Colonic mucosa (tissue), 4 donors: ENCODE results near the gene OLFM2. TPM values are rescaled to one million over a fixed set of nuclear protein-coding genes. Genes with fewer than 3 reads are reported as not detected.

Experiments
- DNase-seq: peaks from one replicate; pipeline ENCODE4 v3.0.0-alpha.2; 2020
- H3K27ac ChIP-seq: fragments of 200-600 bp; one replicate; pipeline ENCODE4 v1.8.0; 2021
- H3K27me3 ChIP-seq: fragments of 200-600 bp; one replicate; pipeline ENCODE4 v1.8.0; 2021
- H3K36me3 ChIP-seq: fragments of 200-600 bp; one replicate; pipeline ENCODE4 v1.8.0; 2021
- H3K4me1 ChIP-seq: fragments of 200-600 bp; one replicate; pipeline ENCODE4 v1.8.0; 2021; ENCODE audit warnings: mild to moderate bottlenecking
- H3K4me3 ChIP-seq: fragments of 200-600 bp; one replicate; pipeline ENCODE4 v1.8.0; 2021
- H3K9ac ChIP-seq, 2 donors: one replicate each; pipeline ENCODE4 v1.7.0; 2013; ENCODE audit warnings: control low read depth in 2 of 2, low read depth in 2 of 2, low read length in 2 of 2
- H3K9me3 ChIP-seq: fragments of 200-600 bp; one replicate; pipeline ENCODE4 v1.8.0; 2021
- intact Hi-C: fragments of 100-400 bp; cut with DNase I; formaldehyde crosslinking; loops from one replicate; pipeline ENCODE4 v1.14.1; 2022
- total RNA-seq, 2 donors: library from RNA; stranded (reverse); fragmentation: NEBNext Ultra II Directional in 1 of 2; extraction: Animal tissue kit (Norgen Biotek cat#: 25700) in 1 of 2; gene quantifications; one replicate each; pipeline ENCODE4 v1.2.1, GENCODE V29; 2021
- TF ChIP-seq, protein P1 (sequence below): fragments of 200-600 bp; IDR thresholded peaks from one replicate; pipeline ENCODE4 v1.8.0; 2022; ENCODE audit warnings: antibody characterized with exemption, mild to moderate bottlenecking
- donor health status: healthy.
- donor health status: DM: no; HTN: no; CAD: no.
- donor health status: DM: no; HTN: no; CAD: no.

The OLFM2 gene
- total RNA-seq, 2 donors from 2014 or later, result 1.2 to 1.9 TPM

DNA sequence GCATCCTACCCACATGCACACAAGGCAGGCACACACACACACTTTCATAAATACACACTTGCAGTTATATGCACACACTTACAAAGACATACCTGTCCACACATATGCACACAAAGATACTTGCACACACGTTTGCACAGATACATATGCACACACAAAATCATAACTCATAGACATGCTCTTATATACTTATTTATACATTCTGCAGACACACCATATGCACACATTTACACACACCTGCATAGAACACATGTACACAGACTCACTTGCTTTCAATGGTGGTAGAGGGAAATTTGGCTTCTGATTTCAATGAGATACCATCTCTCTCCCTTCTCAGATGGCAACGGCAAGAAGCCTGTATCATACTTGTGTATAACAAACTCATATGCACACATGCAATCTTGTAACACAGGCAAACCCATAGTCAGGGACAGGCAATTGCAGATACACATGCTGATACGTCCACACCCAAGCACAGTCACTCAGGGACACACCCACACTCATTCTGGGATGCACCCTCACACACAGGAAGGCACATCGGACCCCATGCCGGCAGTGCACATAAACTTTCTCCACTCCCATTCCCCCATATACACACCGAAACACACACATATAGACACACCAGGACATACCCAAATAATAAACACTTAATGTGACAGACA is 24.7 kb downstream of the OLFM2 start:
- no peak overlapping the region for H3K9ac ChIP-seq
- DNase-seq, result no peak
- no peaks in the 10 kb centered on the region for H3K4me1 ChIP-seq
- no peaks in the 10 kb centered on the region for H3K36me3 ChIP-seq
- no peak overlapping the region for H3K4me3 ChIP-seq
- no peaks in the 10 kb centered on the region for H3K9me3 ChIP-seq
- peaks cover 20% of the 10 kb centered on the region for H3K27me3 ChIP-seq
- intact Hi-C loops, result no loop called here
- TF ChIP-seq, protein P1, sequence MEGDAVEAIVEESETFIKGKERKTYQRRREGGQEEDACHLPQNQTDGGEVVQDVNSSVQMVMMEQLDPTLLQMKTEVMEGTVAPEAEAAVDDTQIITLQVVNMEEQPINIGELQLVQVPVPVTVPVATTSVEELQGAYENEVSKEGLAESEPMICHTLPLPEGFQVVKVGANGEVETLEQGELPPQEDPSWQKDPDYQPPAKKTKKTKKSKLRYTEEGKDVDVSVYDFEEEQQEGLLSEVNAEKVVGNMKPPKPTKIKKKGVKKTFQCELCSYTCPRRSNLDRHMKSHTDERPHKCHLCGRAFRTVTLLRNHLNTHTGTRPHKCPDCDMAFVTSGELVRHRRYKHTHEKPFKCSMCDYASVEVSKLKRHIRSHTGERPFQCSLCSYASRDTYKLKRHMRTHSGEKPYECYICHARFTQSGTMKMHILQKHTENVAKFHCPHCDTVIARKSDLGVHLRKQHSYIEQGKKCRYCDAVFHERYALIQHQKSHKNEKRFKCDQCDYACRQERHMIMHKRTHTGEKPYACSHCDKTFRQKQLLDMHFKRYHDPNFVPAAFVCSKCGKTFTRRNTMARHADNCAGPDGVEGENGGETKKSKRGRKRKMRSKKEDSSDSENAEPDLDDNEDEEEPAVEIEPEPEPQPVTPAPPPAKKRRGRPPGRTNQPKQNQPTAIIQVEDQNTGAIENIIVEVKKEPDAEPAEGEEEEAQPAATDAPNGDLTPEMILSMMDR, result no peak
- no peak overlapping the region for H3K27ac ChIP-seq

DNA sequence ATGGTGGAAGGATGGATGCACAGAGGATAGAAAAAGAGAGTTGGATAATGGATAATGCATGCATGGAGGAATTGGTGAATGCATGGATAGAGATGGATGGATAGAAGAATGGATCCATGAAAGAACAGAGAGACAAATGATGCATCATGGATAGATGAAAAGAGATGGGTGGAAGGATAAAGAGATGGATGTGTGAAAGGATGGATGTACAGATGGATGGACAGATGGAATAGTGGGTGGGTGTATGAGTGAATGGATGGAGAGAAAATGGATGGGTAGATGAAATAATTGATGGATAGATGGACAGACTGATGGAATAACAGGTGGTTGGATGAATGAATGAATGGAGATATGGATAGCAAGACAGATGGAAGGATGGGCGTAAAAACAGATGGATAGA is 25.7 kb downstream of the OLFM2 start:
- no peak overlapping the region for H3K9ac ChIP-seq
- TF ChIP-seq, protein P1, result no peak

GRCh38 chr19:9909251-9909650 is 27.1 kb downstream of the OLFM2 start:
- no peak for DNase-seq
- H3K36me3 ChIP-seq, result no peaks in the 10 kb centered on the region
- no peak overlapping the region for H3K27ac ChIP-seq
- no peak overlapping the region for H3K9ac ChIP-seq
- H3K4me1 ChIP-seq, result no peaks in the 10 kb centered on the region
- intact Hi-C loops, result no loop called here
- peaks cover 16% of the 10 kb centered on the region for H3K27me3 ChIP-seq
- TF ChIP-seq, protein P1, result no peak
- H3K4me3 ChIP-seq, result no peak overlapping the region
- no peaks in the 10 kb centered on the region for H3K9me3 ChIP-seq

More for the DNA sequence above, 25.7 kb downstream of the OLFM2 start:
- H3K27me3 ChIP-seq, result peaks cover 20% of the 10 kb centered on the region
- no peak overlapping the region for H3K4me3 ChIP-seq
- no peak for DNase-seq
- no peaks in the 10 kb centered on the region for H3K9me3 ChIP-seq
- intact Hi-C loops, result no loop called here
- no peaks in the 10 kb centered on the region for H3K4me1 ChIP-seq
- no peaks in the 10 kb centered on the region for H3K36me3 ChIP-seq
- no peak overlapping the region for H3K27ac ChIP-seq

- intact Hi-C loops, result no loop called here
- Histone ChIP-seq H3K4me1 (no peaks in the 10 kb centered on the region), H3K36me3 (no peaks in the 10 kb centered on the region), H3K9ac (no peak overlapping the region), H3K9me3 (no peaks in the 10 kb centered on the region), H3K27me3 (no peaks in the 10 kb centered on the region), H3K4me3 (no peak overlapping the region), H3K27ac (no peak overlapping the region)
- DNase-seq, result no peak
- TF ChIP-seq, protein P1, result no peak
These were observed 29.7 kb downstream of the OLFM2 start for GRCh38 chr19:9906475-9907087.

DNA sequence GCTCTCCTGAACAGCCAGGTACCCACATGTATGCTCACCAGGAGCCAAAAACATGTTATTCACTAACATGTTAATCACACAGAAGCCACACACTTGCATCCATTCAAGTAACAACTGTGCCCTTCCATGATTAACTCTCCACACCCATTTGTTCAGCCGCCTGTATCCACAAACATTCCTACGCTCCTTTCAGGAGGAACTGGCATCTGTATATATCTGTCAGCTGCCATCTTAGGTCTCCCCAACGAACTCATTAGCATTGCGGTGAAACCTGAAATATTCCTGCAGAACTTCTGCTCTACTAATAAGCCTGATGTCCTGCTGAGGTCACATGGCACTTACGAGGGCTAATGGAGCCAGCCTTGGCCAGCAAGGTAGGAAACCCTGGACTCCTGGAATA is 33.0 kb downstream of the OLFM2 start:
- Histone ChIP-seq H3K27ac (no peak overlapping the region), H3K27me3 (no peaks in the 10 kb centered on the region), H3K36me3 (no peaks in the 10 kb centered on the region), H3K4me3 (no peak overlapping the region), H3K9ac (no peak overlapping the region), H3K9me3 (no peaks in the 10 kb centered on the region), H3K4me1 (no peaks in the 10 kb centered on the region)
- intact Hi-C loops, result no loop called here
- DNase-seq, result no peak
- TF ChIP-seq, protein P1, result no peak
